ENCODE data around the gene TGFB2. TPM values are rescaled to one million over a fixed set of nuclear protein-coding genes. Genes with fewer than 3 reads are reported as not detected.

The TGFB2 gene
- total RNA-seq, 1 experiment from 2014 or later, result 18.7 TPM

DNA sequence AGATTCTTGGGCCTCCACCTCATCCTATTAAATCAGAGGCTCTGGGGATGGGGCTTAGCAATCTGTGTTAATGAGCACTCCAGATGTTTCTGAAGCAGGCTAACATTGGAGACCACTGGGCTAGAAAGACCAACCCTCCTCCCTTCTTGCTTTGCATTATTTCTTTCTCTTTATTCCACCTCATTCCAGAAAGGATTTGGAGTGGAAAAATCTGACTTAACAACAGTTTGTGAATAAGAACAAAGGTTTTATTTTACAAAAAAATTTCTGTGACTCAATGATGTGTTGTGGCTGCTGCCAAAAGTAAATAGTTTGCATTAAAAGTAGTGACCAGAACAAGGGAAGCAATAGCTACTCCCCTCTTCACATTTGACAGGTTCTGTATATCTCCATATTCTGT, 79.4 kb downstream of the TGFB2 start:
- no peak for DNase-seq (ENCODE audit: low spot score)

GRCh38 chr1:218425647-218426342, 80.7 kb downstream of the TGFB2 start:
- DNase-seq (ENCODE audit: low spot score), result peak; percentile 11

DNA sequence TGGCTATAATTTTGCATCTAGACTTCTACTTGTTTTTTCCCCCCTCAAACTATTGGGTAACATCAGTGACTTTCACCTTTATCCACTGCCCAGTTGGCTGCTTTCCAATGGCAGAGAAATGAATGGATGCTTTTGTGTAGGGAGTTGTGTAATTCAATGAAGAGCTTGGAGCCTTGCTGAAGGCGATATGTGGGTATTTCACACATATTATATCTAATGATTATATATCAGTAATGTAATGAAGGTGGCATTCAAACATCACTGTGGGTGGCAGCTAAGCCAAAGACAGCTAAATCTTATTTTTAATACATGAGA, 81.2 kb downstream of the TGFB2 start:
- DNase-seq (ENCODE audit: low spot score), result peak; percentile 28

DNA sequence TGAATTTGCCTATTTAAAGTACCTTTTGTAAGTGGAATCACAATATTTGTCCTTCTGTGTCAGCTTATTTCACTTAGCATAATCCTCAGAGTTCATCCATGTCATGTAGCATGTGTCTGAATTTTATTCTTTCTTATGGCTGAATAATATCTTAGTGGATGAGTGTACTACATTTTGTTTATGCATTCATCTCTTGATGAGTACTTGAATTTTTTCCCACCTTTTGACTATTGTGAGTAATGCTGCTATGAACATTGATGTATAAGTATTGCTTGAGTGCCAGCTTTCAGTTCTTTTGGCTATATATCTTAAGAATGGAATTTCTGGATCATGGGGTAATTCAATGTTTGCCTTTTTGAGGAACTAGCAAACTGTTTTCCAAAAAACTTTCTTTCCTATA, 84.2 kb downstream of the TGFB2 start:
- DNase-seq (ENCODE audit: low spot score), result no peak

DNA sequence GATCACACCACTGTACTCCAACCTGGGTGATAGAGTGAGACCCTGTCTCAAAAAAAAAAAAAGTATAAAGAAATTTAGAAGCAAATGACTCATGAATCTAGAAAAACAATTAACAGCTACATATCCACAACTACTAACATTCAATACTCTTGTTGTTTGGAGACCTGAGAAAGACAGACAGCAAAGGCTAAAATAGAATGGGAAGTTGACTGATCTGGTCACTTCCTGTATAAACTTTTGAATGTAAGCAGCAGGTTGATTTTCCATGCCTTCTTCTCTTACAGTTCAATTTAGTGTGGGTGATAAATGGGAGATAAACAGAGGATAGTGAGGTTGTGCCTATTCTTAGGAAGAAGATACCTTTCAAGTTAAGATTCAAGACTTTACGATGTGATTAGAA, 85.2 kb downstream of the TGFB2 start:
- DNase-seq (ENCODE audit: low spot score), result no peak

DNA sequence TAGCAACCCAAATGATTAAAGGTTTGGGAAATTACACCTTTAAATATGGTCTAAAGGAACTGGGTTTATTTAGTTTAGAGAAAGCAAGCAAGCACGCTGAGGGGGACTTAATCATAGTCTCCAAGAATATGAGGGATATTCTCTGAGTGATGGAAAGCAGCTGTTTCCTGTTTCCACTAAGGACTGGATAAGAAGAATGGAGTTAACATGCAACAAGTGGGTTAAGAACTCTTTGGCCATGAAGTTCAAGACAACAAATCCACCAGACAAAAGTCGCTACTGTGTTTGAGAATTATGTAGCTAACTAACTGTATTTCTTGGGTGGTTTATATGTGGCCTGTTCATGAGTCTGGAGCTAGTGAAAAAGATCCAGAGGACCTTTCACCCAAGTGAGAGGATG, 85.7 kb downstream of the TGFB2 start:
- DNase-seq (ENCODE audit: low spot score), result no peak

- no peak for DNase-seq (ENCODE audit: low spot score)
Measured at GRCh38 chr1:218431476-218431875, 86.3 kb downstream of the TGFB2 start.

GRCh38 chr1:218433744-218434143, 88.6 kb downstream of the TGFB2 start:
- DNase-seq (ENCODE audit: low spot score), result no peak

GRCh38 chr1:218435528-218435927, 90.4 kb downstream of the TGFB2 start:
- DNase-seq (ENCODE audit: low spot score), result no peak

- no peak for DNase-seq (ENCODE audit: low spot score)
Measured at GRCh38 chr1:218436346-218436745, 91.2 kb downstream of the TGFB2 start.

DNA sequence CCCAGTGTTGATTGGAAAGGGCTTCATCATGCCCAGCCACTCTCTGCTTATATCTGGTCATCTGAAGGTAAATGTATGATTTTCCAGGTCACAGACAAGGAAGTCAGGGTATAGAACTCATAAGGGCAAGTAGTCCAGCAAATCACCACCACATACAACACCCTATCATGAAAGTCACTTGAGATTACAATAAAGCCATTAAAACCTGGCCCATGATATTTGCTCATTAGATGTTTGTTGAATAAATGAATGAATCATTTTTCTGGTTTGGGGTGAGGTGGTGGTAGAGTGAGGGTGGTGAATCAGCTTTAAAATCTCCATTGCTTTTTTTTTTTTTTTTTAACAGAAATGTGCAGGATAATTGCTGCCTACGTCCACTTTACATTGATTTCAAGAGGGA, 91.9 kb downstream of the TGFB2 start:
- no peak for DNase-seq (ENCODE audit: low spot score)

DNA sequence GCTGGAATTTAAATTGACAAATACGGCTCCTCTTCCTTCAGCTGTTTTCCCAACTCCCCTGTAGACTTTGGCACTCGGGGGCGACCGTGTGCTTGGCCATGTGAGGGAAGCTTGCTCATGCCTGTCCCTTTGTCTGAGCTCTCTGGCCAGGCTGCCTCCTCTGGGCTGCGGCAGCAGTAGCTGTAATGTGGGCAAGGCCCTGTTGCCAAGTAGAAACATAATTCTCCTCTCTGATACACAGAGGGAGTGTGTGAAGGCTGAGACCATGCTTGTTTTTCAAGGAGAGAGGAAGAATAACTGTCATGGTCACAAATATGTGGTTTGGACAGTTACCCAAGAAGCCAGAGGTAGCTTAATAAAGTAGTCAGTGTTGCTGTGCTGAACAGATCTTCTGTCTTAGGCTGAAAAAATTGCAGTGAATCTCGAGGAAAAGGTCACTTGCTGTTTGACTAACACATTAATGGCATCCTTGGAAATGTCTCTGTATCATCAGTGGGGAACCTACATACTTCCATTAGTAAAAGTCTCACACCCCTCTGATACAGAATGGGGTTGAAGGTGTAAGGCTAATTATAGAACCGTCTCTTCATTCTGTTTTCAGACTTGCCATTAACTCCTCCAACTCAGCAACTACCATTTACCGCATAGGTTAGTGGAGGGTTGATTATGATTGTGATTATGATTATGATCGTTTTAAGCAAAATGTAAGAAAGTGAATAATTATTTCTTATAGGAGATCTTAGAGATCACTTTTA, 94.6 kb downstream of the TGFB2 start:
- DNase-seq (ENCODE audit: low spot score), result no peak

DNA sequence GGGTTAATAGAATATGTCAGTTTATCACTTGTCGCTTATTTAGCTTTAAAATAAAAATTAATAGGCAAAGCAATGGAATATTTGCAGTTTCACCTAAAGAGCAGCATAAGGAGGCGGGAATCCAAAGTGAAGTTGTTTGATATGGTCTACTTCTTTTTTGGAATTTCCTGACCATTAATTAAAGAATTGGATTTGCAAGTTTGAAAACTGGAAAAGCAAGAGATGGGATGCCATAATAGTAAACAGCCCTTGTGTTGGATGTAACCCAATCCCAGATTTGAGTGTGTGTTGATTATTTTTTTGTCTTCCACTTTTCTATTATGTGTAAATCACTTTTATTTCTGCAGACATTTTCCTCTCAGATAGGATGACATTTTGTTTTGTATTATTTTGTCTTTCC, 98.1 kb downstream of the TGFB2 start:
- no peak for DNase-seq (ENCODE audit: low spot score)

- no peak for DNase-seq (ENCODE audit: low spot score)
Measured at GRCh38 chr1:218444173-218444572, 99.0 kb downstream of the TGFB2 start.

GRCh38 chr1:218444588-218444987, 99.5 kb downstream of the TGFB2 start:
- DNase-seq (ENCODE audit: low spot score), result no peak

GRCh38 chr1:218447010-218447689, 102.0 kb downstream of the TGFB2 start:
- no peak for DNase-seq (ENCODE audit: low spot score)

- DNase-seq (ENCODE audit: low spot score), result no peak
Measured at GRCh38 chr1:218451415-218451814, 106.3 kb downstream of the TGFB2 start.

DNA sequence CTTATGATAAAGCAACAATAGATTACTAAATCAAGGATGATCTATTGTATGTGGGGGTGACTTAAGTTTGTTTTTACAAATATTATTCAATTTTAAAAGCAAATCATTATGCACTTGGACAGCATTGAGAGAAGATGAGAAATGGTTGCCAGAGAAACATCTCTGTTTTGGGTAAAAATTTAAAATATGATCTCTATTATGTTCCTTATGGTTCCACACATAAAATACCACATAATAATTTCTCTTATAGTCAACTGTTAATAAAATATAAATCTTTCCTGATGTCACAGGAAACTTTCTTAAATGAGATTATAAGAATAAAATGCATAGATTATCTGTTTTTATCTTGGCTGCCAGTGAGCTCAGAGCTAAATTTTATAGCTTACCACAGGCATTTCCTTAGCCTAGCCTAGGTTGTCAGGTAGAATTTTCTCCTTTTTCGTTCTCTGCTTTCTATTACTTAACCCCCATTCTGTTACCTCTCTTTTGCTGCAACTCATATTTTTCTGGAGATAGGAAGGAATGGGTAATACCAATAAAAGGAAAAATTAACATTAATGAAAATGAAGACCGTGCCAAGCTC, 109.7 kb downstream of the TGFB2 start:
- DNase-seq (ENCODE audit: low spot score), result no peak

DNA sequence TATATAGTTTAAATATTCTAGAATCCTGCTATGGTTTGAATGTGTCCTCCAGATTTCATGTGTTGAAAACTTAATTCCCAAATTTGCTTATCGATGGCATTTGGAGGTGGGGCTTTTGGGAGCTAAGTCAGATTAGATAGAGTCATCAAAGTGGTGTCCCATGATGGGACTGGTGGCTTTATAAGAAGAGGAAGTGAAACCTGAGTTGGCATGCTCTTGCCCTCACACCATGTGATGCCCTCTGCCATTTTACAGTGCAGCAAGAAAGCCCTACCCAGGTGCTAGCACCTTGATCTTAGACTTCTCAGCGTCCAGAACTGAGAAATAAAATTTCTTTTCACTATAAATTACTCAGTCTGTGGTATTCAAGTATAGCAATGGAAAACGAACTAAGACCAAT, 111.3 kb downstream of the TGFB2 start:
- DNase-seq (ENCODE audit: low spot score), result no peak

- DNase-seq (ENCODE audit: low spot score), result no peak
Measured at GRCh38 chr1:218459450-218459849, 114.3 kb downstream of the TGFB2 start.

DNA sequence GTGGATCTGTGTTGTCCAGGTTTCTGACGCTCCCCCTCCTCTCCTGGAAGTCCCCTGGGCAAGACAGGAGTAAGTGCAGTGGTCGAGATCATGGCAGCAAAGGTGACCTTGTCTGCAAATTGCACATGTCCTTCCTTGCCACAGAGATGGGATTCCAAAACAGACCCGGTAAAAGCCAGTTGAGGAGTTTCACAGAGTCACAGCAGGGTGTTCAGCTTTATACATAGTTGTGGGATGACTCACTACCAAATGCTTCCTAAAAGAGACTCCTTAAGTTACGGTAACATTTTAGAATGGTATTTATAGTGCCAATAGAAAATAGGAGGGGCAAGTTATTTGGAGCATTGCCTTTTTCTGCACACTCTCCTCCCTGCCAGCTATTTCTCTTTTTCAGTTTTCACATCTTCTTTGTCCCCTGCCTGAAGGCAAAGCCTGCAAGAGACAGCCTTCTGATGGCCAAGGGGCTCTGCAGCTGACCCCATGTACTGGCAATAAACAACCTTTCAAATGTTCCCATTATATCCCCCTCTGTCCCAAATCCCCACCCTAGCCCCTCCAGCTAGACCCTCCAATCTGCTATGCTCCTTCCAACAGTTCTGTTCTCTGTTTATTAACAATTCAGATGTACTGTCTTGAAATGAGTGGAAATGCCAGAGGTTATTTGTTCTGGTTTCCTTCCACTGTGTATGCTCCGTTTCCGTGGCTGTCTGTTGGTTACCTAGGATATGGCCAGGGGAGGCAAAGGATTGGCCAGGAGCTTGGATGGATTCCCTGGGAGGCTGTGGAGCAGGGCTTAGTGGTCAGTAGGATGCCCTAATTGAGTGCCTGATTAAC, 115.0 kb downstream of the TGFB2 start:
- DNase-seq (ENCODE audit: low spot score), result peak; percentile 89

DNA sequence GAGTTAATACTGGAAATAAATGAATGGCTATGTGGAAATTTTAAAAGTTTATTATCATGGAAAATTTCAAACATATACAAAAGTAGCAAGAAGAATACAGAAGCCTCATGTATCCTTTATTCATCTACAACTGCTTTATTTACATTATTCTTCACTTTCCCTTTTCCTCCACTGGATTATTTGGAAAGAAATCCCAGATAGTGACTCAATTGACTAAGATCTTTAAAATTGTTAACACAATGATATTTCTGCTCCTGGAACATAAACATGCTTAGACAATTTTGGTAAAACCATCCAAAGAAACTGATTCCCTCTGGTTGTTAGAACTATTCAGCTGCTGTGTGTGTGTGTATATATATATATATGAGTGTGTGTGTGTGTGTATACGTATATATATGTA, 116.2 kb downstream of the TGFB2 start:
- no peak for DNase-seq (ENCODE audit: low spot score)
